ENCODE measurements around the gene CLNK. TPM values are rescaled to one million over a fixed set of nuclear protein-coding genes. Genes with fewer than 3 reads are reported as not detected.

The CLNK gene
- total and polyA plus RNA-seq, 2 of the 13 experiments (the other 11 are each of a cell fraction or from before 2014, with no cell fraction given), result not detected

DNA sequence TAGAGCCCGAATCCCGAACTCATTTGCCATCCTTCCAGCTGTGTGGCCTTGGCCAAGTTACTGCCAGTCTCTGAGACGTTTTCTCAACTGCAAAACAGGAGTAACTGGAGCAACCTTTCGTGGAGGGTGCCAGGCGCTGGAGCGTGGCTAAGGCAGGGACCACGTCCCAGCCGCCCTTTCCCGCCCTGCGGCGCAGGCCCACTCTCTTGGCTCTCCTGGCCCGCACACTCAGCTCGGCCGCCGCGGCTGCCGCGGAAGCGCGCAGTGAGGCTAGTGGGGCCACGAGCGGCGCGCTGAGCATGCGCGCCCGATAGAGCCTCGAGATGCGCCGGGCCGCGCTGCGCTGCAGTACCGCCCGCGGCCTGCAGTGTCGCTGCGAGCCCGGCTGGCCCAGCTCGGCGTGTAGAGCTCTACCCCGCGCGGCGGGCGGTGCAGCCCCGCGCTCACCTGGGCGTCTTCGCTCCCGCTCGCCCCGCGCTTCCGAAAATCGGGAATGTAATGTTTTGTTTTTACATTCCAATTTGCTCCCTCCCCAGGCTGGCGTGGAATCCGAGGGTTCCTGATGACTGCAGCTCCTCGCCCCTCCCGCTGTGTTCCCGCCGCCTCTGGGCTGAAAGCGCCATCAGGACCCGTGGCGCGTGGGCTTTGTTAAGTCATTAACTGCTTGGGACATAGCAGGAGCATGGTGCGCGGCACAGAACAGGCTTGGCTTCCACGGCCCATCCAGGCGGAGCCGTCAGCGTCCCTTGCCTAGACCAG, 223.3 kb downstream of the CLNK start (continued):
- TF ChIP-seq ZBTB44 (CRISPR knock-in tag; IDR thresholded peaks at IDR 0.05), result no peak
- TF ChIP-seq, protein P1, sequence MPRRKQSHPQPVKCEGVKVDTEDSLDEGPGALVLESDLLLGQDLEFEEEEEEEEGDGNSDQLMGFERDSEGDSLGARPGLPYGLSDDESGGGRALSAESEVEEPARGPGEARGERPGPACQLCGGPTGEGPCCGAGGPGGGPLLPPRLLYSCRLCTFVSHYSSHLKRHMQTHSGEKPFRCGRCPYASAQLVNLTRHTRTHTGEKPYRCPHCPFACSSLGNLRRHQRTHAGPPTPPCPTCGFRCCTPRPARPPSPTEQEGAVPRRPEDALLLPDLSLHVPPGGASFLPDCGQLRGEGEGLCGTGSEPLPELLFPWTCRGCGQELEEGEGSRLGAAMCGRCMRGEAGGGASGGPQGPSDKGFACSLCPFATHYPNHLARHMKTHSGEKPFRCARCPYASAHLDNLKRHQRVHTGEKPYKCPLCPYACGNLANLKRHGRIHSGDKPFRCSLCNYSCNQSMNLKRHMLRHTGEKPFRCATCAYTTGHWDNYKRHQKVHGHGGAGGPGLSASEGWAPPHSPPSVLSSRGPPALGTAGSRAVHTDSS (CRISPR knock-in tag; conservative IDR thresholded peaks at IDR 0.05), result no peak
- TF ChIP-seq REST (IDR thresholded peaks at IDR 0.05; ENCODE audit: borderline replicate concordance in 1 of 2, low read depth in 1 of 2, low read length in 2 of 2), result no peak
- TF ChIP-seq ZMYM4 (CRISPR knock-in tag; IDR thresholded peaks at IDR 0.05), result 0 out of 2 replicates have a peak, but pooled peaks have one; percentile 26
- TF ChIP-seq THAP11 (CRISPR knock-in tag; IDR thresholded peaks at IDR 0.05), result no peak
- no peak for TF ChIP-seq CREB1 (IDR thresholded peaks at IDR 0.05)
- TF ChIP-seq CREB1 (CRISPR knock-in tag; IDR thresholded peaks at IDR 0.05), result no peak
- TF ChIP-seq ZNF441 (CRISPR knock-in tag; IDR thresholded peaks at IDR 0.05; ENCODE audit: borderline replicate concordance), result no peak
- no peak for TF ChIP-seq ZNF547 (CRISPR knock-in tag; IDR thresholded peaks at IDR 0.05)
- TF ChIP-seq SOX13 (IDR thresholded peaks at IDR 0.05), result no peak
- no peak for TF ChIP-seq SOX13 (CRISPR knock-in tag; conservative IDR thresholded peaks at IDR 0.05 in 1 of 2, IDR thresholded peaks at IDR 0.05 in 1 of 2)
- no peak for TF ChIP-seq GATAD2A (CRISPR knock-in tag; IDR thresholded peaks at IDR 0.05)
- TF ChIP-seq SMYD3 (CRISPR knock-in tag; IDR thresholded peaks at IDR 0.05), result no peak
- TF ChIP-seq MIER3 (CRISPR knock-in tag; IDR thresholded peaks at IDR 0.05; ENCODE audit: borderline replicate concordance), result no peak
- TF ChIP-seq ZNF17 (CRISPR knock-in tag; IDR thresholded peaks at IDR 0.05), result no peak
- no peak for TF ChIP-seq KAT8 (CRISPR knock-in tag; IDR thresholded peaks at IDR 0.05)
- no peak for TF ChIP-seq ZNF546 (CRISPR knock-in tag; conservative IDR thresholded peaks at IDR 0.05)
- TF ChIP-seq, protein P2, sequence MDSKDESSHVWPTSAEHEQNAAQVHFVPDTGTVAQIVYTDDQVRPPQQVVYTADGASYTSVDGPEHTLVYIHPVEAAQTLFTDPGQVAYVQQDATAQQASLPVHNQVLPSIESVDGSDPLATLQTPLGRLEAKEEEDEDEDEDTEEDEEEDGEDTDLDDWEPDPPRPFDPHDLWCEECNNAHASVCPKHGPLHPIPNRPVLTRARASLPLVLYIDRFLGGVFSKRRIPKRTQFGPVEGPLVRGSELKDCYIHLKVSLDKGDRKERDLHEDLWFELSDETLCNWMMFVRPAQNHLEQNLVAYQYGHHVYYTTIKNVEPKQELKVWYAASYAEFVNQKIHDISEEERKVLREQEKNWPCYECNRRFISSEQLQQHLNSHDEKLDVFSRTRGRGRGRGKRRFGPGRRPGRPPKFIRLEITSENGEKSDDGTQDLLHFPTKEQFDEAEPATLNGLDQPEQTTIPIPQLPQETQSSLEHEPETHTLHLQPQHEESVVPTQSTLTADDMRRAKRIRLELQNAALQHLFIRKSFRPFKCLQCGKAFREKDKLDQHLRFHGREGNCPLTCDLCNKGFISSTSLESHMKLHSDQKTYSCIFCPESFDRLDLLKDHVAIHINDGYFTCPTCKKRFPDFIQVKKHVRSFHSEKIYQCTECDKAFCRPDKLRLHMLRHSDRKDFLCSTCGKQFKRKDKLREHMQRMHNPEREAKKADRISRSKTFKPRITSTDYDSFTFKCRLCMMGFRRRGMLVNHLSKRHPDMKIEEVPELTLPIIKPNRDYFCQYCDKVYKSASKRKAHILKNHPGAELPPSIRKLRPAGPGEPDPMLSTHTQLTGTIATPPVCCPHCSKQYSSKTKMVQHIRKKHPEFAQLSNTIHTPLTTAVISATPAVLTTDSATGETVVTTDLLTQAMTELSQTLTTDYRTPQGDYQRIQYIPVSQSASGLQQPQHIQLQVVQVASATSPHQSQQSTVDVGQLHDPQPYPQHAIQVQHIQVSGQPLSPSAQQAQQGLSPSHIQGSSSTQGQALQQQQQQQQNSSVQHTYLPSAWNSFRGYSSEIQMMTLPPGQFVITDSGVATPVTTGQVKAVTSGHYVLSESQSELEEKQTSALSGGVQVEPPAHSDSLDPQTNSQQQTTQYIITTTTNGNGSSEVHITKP (CRISPR knock-in tag; IDR thresholded peaks at IDR 0.05; ENCODE audit: low read depth), result no peak
- no peak for TF ChIP-seq NFE2 (CRISPR knock-in tag; IDR thresholded peaks at IDR 0.05)
- TF ChIP-seq MXD4 (CRISPR knock-in tag; IDR thresholded peaks at IDR 0.05), result no peak
- TF ChIP-seq CC2D1A (CRISPR knock-in tag; IDR thresholded peaks at IDR 0.05), result no peak
